Esophagus squamous epithelium (tissue), 4 donors: Measurements from ENCODE around the gene CCRL2.

ENCODE experiments used
- CTCF ChIP-seq, 6 experiments: fragments of 450-650 bp in 4 of 6; fragments of 200-600 bp in 2 of 6; sonication (generic) in 2 of 6; IDR thresholded peaks; one replicate each; pipeline ENCODE4 v1.5.1; 2016 to 2019; ENCODE audit warnings: antibody characterized with exemption in 6 of 6, mild to moderate bottlenecking in 4 of 6, moderate library complexity in 4 of 6
- POLR2A ChIP-seq, 4 donors: fragments of 450-650 bp; IDR thresholded peaks; one replicate each; pipeline ENCODE4 v1.6.1; 2017; ENCODE audit warnings: antibody characterized with exemption in 4 of 4, mild to moderate bottlenecking in 4 of 4, moderate library complexity in 3 of 4

- no peak for TF ChIP-seq POLR2A (IDR thresholded peaks at IDR 0.05)
- no peak for TF ChIP-seq CTCF (IDR thresholded peaks at IDR 0.05)
These were observed 13.3 kb upstream of the CCRL2 start for GRCh38 chr3:46393554-46394434.
